Measurements from ENCODE around the gene ZNF33A. TPM values are rescaled to one million over a fixed set of nuclear protein-coding genes. Genes with fewer than 3 reads are reported as not detected.
"Not testable (repeated sequence)": the region's sequence is repeated elsewhere in the genome, so short reads cannot be mapped to it uniquely, and the experiment has no call there.

Gene ZNF33A
- total RNA-seq, 2 donors from 2014 or later: 26.1 to 51.5 TPM

DNA sequence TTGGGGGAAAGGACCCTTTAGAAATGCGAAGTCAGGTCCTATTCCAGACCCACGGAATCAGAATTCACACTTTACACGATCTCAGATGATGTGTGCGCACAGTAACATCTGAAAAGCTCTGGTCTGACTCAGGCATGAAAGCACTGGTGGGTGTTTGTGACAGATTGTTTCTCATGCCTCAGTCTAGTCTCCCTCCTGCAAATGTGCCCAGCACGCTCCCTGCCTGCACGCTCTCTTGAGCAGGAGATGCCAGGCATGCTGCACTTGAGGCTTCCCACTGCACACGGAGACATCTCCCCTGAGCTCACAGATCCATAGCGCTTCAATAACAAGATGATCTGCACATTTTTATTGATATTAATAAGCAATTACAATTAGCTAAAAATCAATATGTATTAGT is 60.0 kb downstream of the ZNF33A start:
- H3K4me3 ChIP-seq: no peak overlapping the region
- no peaks in the 10 kb centered on the region for H3K9me3 ChIP-seq
- H3K36me3 ChIP-seq: no peaks in the 10 kb centered on the region
- ATAC-seq (ENCODE audit: insufficient number of reproducible peaks, low FRiP score, low read depth) (no peak), DNase-seq (ENCODE audit: low spot score) (no peak)
- H3K4me1 ChIP-seq (ENCODE audit: control insufficient read depth in 1 of 2, low read depth in 2 of 2): no peaks in the 10 kb centered on the region
- TF ChIP-seq, protein P1, sequence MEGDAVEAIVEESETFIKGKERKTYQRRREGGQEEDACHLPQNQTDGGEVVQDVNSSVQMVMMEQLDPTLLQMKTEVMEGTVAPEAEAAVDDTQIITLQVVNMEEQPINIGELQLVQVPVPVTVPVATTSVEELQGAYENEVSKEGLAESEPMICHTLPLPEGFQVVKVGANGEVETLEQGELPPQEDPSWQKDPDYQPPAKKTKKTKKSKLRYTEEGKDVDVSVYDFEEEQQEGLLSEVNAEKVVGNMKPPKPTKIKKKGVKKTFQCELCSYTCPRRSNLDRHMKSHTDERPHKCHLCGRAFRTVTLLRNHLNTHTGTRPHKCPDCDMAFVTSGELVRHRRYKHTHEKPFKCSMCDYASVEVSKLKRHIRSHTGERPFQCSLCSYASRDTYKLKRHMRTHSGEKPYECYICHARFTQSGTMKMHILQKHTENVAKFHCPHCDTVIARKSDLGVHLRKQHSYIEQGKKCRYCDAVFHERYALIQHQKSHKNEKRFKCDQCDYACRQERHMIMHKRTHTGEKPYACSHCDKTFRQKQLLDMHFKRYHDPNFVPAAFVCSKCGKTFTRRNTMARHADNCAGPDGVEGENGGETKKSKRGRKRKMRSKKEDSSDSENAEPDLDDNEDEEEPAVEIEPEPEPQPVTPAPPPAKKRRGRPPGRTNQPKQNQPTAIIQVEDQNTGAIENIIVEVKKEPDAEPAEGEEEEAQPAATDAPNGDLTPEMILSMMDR (IDR thresholded peaks at IDR 0.05): no peak
- H3K27ac ChIP-seq: no peak overlapping the region
- H3K27me3 ChIP-seq (replicated peaks; ENCODE audit: insufficient read depth): no peaks in the 10 kb centered on the region

DNA sequence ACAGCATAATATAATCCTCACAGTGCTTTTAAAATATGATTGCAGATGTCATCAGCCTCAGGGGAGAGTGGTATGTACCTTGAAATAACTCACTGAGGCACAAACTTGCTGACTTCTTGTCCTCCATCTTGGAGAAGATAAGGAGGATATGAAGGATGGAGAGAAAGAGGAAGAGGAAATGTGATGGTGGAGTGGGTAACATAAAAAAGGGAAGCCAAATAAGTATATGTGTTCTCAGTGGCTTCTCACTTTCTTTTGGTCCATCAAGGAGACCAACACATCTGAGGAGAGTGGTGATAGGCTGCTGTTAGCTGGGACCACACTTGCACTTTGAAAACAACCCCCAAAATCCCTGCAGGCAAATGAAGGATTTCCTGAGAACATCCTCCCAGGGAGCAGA is 62.1 kb downstream of the ZNF33A start:
- no peak overlapping the region for H3K27ac ChIP-seq
- no peaks in the 10 kb centered on the region for H3K27me3 ChIP-seq (replicated peaks; ENCODE audit: insufficient read depth)
- no peak overlapping the region for H3K4me3 ChIP-seq
- ATAC-seq (ENCODE audit: insufficient number of reproducible peaks, low FRiP score, low read depth) (no peak), DNase-seq (ENCODE audit: low spot score) (no peak)
- TF ChIP-seq, protein P1 (IDR thresholded peaks at IDR 0.05): no peak
- no peaks in the 10 kb centered on the region for H3K36me3 ChIP-seq
- H3K4me1 ChIP-seq (ENCODE audit: control insufficient read depth in 1 of 2, low read depth in 2 of 2): no peaks in the 10 kb centered on the region
- no peaks in the 10 kb centered on the region for H3K9me3 ChIP-seq

DNA sequence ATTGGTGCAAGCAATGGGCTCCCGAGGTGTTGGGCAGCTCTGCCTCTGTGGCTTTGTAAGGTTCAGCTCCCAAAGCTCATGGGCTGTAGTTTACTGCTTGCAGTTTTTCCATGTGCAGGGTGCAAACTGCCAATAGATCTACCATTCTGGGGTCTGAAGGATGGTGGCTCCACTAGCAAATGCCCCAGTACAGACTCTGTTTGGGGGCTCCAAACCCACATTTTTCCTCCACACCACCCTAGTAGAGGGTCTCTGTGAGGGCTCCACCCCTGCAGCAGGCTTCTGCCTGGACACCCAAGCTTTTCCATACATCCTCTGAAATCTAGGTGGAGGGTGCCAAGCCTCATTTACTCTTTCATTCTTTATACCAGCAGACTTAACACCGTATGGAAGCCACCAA is 66.2 kb downstream of the ZNF33A start:
- H3K9me3 ChIP-seq: no peaks in the 10 kb centered on the region
- no peaks in the 10 kb centered on the region for H3K36me3 ChIP-seq
- TF ChIP-seq, protein P1 (IDR thresholded peaks at IDR 0.05): no peak
- H3K4me1 ChIP-seq (ENCODE audit: control insufficient read depth in 1 of 2, low read depth in 2 of 2): no peaks in the 10 kb centered on the region
- H3K27me3 ChIP-seq (replicated peaks; ENCODE audit: insufficient read depth): no peaks in the 10 kb centered on the region
- no peak overlapping the region for H3K4me3 ChIP-seq
- no peak for ATAC-seq (ENCODE audit: insufficient number of reproducible peaks, low FRiP score, low read depth)
- no peak overlapping the region for H3K27ac ChIP-seq
- no peak for DNase-seq (ENCODE audit: low spot score)

DNA sequence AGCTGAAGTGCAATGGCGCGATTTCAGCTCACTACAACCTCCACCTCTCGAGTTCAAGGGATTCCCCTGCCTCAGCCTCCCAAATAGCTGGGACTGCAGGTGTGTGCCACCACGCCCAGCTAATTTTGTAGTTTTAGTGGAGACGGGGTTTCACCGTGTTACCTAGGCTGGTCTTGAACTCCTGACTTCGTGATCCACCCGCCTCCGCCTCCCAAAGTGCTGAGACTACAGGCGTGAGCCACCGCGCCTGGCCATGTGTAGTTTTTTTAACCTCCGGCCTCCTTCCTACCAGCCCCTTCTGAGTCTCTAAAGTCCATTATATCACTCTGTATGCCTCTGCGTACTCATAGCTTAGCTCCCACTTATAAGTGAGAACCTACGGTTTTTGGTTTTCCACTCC is 82.8 kb downstream of the ZNF33A start:
- Histone ChIP-seq H3K4me1 (ENCODE audit: control insufficient read depth in 1 of 2, low read depth in 2 of 2) (peaks cover 6 to 18% of the 10 kb centered on the region in 2 donors), H3K4me3 (peak overlapping the region; percentile 95), H3K27ac (peak overlapping the region in 1 of 2 donors; percentile 83), H3K36me3 (peaks cover 16% of the 10 kb centered on the region)
- H3K9me3 ChIP-seq; H3K27me3 ChIP-seq (replicated peaks; ENCODE audit: insufficient read depth); DNase-seq (ENCODE audit: low spot score); ATAC-seq (ENCODE audit: insufficient number of reproducible peaks, low FRiP score, low read depth): not testable (repeated sequence)

DNA sequence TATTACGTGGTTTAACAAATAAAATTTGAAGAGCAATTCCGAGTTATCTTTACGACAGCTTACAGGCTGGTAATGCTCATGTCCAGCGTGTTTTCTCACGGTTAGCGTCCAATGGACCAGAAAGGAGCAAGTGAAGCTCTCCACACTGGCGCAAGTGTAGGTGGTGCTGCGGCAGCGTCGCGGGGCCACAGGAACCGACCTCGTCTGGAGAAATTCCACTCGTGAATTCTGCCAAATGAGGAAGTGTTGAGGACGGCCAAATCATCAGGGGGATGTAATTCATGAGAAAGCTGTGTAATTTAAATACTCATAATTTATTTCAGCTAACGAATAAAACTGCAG is 83.3 kb downstream of the ZNF33A start:
- TF ChIP-seq, protein P1 (IDR thresholded peaks at IDR 0.05): no peak
- Histone ChIP-seq H3K9me3 (no peaks in the 10 kb centered on the region), H3K4me1 (ENCODE audit: control insufficient read depth in 1 of 2, low read depth in 2 of 2) (peaks cover 6 to 18% of the 10 kb centered on the region in 2 donors), H3K27me3 (replicated peaks; ENCODE audit: insufficient read depth) (no peaks in the 10 kb centered on the region), H3K36me3 (peaks cover 19% of the 10 kb centered on the region), H3K27ac (peak overlapping the region; percentile 83 to 91), H3K4me3 (peak overlapping the region; percentile 95)
- no peak for ATAC-seq (ENCODE audit: insufficient number of reproducible peaks, low FRiP score, low read depth)
- no peak for DNase-seq (ENCODE audit: low spot score)
